GM18498 (cell line): ENCODE results near the gene DAW1.
A peak's percentile ranks its signal among the peaks of the same experiment; 100 is the strongest.
"Not testable (repeated sequence)": the region's sequence is repeated elsewhere in the genome, so short reads cannot be mapped to it uniquely, and the experiment has no call there.

ENCODE experiments used
- ATAC-seq: cut with Tn5 transposase; IDR thresholded peaks from one replicate; pipeline ENCODE4 v1.9.1; 2021; ENCODE audit warnings: mild to moderate bottlenecking, moderate library complexity; ENCODE audit not compliant: unreplicated experiment

DAW1 gene

DNA sequence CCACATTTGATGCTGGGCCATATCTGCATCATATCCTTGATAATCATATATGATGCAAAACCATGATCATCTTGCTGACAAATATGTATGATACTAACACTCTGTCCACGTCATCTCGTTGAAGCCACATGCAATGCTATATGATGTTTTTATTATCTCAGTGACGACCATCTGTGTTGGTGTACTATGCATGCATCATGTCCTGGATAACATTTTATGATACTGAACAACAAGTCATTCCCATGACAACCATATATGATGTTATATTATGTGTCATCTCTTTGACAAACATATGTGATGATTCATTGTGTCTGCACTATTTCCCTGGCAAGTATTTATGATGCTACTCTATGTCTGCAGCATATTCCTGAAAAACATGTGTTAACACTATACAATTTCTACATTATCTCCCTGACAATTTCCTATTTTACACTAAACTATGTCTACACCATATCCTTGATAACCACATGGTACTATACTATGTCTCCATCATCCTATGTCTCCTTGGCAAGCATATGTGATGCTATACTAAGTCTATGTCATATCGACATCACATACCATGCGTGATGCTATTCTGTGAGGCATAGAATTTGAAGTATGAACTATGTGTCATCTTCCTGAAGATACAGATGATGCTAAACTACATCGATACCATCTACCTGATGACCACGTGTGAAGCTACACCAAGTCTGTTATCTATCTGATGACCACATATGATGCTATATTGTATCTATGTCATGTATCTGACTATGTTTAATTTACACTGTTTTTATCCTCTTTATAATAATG is 37.0 kb downstream of the DAW1 start:
- no peak for ATAC-seq

DNA sequence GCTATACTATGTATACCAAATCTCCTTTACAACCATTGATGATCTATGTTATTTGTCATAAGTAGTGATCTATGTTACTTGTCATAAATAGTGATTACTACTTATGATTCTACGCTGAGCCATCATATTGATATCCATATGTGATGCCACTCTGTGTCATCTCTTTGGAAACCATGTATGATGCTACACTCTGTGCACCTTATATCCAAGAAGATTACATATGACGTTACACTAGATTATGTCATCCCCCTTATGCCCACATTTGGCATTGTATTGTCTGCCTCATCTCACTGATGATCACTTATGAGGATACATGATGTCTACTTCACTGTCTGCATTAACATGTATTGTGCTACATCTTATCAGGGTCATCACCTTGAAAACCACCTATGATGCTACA is 42.9 kb downstream of the DAW1 start:
- no peak for ATAC-seq

DNA sequence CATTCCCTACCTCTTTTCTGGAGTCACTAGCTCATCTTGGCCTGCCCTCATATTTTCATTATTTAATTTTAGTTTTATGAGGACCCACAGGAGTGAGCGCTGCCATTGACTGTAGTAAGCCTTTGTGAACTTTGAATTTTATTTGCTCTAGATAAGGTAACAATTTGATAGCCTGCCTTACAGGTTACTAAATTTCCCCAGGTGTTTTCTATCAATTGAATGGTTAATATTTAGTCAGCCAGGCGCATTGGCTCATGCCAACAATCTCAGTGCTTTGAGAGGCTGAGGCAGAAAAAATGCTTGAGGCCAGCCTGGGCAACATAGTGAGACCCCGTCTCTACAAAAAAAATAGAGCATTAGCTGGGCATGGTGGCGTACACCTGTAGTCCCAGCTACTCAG is 50.2 kb downstream of the DAW1 start:
- no peak for ATAC-seq

DNA sequence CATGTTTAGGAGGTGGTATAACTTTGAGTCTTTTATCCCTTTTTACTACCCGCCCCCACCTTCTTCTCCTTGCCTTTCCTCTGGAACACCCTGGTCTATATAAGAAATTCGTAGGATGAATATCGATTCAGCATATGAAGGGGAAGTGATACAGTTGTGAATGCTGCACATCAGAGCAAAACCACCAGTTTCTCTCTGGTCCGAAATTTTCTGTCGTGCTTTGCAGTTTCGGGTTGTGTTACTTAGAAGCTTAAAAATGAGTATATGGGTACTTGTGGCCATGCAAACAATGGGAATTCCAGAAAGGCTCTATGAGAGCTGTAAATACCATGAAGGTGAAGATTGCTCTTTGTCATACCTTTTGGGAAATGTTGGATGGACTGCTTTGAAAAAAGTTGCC is 60.6 kb downstream of the DAW1 start:
- ATAC-seq = no peak

DNA sequence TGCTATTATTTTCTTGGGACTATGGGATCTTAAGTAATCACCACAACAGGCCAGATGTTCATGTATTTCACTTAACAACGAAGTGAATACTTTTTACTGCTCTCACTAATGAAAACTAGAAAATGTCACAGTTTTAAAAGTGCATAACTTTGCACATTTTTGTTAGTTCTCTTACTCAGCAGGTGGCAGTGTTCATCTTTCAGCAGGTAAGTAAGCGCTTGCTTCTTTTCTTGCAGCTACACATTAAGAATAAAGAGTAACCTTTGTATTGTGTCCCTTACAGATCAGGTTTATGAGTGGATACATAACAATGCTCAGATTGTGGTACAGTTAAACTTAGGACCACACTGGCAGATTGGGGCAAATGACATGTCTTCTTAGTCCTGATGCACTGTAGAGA is 61.0 kb downstream of the DAW1 start:
- no peak for ATAC-seq

DNA sequence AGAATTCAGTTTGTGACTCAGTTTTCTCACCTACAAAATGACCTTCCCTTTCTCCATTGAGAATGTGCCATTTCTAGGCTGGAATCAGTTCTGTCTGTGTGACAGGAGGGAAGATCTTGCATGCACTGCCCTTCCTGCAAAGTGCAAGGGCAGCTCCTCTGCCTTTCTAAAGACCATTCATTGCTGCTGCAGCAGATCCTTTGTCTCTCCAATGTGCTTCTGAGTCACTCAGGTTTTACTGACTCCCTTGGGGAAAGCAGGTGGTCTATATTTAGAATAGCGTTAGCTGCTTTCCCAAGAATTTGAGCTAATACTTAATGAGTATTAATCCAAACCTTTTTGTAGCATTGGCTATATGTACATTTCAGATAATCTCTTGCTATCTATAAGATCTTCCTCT is 62.5 kb downstream of the DAW1 start:
- ATAC-seq = no peak

DNA sequence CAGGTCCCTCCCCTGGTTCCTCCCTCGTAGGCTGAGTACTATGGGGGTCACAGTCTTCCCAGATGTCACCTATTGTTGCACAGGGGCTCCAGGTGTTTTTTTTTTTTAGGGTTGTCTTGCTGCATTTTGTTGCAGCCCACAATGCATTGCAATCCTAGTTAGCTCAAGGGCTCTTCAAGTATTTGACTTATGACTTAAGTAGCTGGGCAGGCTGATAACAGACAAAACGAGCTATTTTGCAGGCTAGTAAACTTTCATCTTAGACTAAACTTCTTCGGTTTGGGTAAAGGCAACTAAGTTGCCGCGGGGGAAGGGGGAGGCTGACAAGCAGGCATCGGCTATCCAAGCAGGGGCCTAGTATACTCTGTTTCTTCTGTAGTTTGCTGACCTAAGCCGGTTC is 64.8 kb downstream of the DAW1 start:
- not testable (repeated sequence) for ATAC-seq

DNA sequence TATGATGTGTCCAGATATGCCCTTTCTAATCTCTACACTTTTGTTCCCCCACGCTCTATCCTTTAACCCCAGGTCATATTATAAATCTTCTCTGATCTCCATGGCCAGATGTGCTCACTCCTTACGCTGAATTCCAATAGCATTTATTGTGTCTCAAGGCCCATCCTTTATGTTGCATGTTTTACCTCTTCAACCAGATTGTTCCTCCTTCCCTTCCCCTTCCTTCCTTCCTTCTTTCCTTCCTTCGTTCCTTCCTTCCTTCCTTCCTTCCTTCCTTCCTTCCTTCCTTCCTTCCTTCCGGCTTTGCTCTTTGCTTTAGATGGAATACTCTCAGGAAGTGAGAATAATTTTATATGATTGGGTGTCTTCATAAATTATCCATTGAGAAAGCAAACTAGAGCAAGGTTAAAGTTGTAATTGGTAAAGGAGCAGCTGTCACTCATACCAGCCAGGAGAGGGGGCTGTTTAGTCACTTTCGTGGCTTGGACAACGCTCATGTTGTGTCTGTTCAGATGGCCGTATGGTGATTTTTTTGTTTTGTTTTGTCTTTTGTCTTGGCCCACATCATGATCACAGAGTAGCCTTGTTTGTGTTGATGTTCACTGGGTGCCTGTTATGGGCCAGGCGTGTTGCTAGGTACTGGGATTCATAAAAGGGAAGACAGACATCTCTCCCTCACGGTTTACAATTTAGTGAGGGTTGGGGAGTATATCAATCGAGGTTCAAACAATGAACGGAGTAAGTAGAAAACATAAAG is 68.0 kb downstream of the DAW1 start:
- ATAC-seq = peak; percentile 70

DNA sequence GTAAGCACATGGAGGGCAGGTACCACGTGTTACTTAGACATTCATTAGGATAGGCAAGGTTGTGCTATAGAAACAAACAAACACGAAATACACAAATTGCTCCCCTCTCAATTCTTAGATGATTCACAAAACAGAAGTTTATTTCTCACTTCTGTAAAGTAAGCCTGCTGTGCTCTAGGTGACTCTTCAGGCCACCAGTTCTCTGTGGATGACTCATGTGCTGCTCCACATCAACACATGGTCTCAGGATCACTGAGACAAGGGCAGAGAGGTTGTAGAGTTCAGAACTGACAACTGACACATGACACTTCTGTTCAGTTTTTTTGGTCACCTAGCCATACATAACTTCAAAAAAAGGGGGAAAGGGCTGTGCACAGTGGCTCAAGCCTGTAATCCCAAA is 70.6 kb downstream of the DAW1 start:
- ATAC-seq = no peak

DNA sequence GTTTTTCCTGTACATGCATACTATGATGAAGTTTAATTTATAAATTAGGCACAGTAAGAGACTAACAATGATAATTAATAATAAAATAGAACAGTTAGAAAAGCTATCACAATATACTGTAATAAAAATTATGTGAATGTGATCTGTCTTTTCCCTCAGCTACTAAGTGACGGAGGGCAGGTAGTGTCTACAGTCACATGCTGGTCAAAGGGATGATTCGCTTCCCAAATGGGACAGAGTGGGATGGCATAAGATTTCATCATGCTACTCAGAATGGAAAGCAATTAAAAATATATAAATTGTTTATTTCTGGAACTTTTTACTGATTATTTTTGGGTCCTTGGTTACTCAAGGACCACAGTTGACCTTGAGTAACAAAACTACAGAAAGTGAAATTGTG is 71.5 kb downstream of the DAW1 start:
- no peak for ATAC-seq

DNA sequence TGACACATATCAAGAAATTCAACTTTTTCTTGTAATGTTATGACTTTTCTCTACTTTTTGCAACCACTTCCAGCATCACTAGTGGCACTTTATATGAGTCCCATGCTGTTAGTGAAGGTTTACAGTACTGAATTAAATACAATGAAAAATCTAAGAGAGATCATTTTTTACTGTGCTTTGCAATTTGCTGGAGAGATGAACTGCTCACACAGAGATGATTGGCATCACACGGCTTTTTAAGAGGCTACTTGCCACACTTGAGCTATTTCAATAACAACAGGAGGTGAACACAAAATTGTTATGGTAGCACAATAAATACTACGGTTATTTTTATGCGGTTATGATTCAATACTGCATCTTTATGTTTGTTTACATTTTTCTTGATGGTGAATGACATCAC is 88.9 kb downstream of the DAW1 start:
- no peak for ATAC-seq

DNA sequence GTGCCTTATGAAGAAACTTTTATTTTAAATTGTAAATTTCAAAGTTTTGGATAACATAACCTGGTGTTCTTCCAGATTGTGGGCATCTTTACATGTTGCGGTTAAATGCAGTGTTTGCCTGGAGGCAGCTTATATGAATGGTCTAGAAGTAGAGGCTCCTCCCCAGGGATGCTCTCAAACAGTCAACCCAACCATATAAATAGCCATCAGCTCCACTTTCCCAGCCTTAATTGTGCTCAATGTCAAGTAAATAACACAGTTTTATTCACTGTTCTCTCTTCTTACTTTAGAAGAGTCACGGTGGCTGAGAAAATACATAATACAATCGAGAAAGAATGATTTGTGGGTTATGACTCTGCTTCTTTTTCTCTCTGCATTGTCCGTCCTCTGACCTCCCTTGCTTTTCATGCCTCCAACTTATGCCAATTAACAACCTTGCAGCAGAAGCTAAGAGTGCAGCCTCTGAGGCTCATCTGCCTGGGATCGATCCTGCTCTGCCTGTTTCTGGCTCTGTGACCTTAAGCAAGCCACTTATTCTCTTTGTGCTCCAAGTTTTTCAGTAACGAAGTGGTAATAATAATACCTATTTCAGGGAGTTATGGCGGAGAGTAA is 100.3 kb downstream of the DAW1 start:
- no peak for ATAC-seq

DNA sequence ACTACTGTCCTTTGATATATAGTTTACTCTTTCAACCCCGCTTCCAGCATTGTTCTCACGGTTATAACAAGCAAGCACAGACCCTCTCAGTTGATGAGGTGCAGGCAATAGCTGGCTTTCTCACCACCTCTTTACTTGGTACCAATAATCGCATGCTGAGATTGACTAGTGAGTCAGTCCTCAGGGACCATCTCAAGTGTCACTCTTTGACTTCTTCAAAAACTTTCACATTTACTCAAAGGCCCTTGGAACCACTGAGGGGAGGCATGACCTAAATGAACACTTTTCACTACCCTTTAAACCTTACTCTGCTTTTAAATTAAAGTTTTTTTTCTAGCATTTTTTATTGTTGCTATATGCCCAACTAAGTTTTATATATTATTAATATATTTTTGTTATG is 101.8 kb downstream of the DAW1 start:
- no peak for ATAC-seq
